H9 (cell line): ENCODE results near the gene CEACAM6. TPM values are rescaled to one million over a fixed set of nuclear protein-coding genes. Genes with fewer than 3 reads are reported as not detected.

Experiments used
- DNase-seq: peaks from one replicate; pipeline ENCODE4 v3.0.0-alpha.2; 2017
- H2AFZ ChIP-seq: one replicate; pipeline ENCODE4 v1.6.1; 2013; ENCODE audit warnings: mild to moderate bottlenecking, low read length, control low read depth, moderate library complexity
- H2AK5ac ChIP-seq: 2 replicates; pipeline ENCODE4 v1.6.1; 2013; ENCODE audit warnings: low read length, control low read depth, mixed read lengths; ENCODE audit not compliant: insufficient read length
- H2BK120ac ChIP-seq: one replicate; pipeline ENCODE4 v1.6.1; 2013; ENCODE audit warnings: low read depth, mild to moderate bottlenecking, low read length, control low read depth, inconsistent platforms; ENCODE audit not compliant: poor library complexity, severe bottlenecking
- H2BK12ac ChIP-seq: 2 replicates; pipeline ENCODE4 v1.6.1; 2013; ENCODE audit warnings: low read length, control low read depth, mixed read lengths, low read depth; ENCODE audit not compliant: insufficient read length
- H2BK15ac ChIP-seq: 2 replicates; pipeline ENCODE4 v1.6.1; 2013; ENCODE audit warnings: low read depth, low read length, control low read depth
- H2BK20ac ChIP-seq: one replicate; pipeline ENCODE4 v1.6.1; 2013; ENCODE audit warnings: low read depth, mild to moderate bottlenecking, low read length, control low read depth, inconsistent platforms; ENCODE audit not compliant: poor library complexity, severe bottlenecking
- H2BK5ac ChIP-seq: 2 replicates; pipeline ENCODE4 v1.6.1; 2013; ENCODE audit warnings: low read length, control low read depth, mixed read lengths; ENCODE audit not compliant: insufficient read length
- H3K14ac ChIP-seq: 2 replicates; pipeline ENCODE4 v1.6.1; 2013; ENCODE audit warnings: low read length, control low read depth; ENCODE audit not compliant: insufficient read depth
- H3K18ac ChIP-seq: 2 replicates; pipeline ENCODE4 v1.6.1; 2013; ENCODE audit warnings: low read depth, mild to moderate bottlenecking, mixed read lengths, low read length, control low read depth; ENCODE audit not compliant: insufficient read length
- H3K23ac ChIP-seq: 2 replicates; pipeline ENCODE4 v1.6.1; 2013; ENCODE audit warnings: low read length, control low read depth, mixed read lengths, low read depth; ENCODE audit not compliant: insufficient read length
- H3K23me2 ChIP-seq: 2 replicates; pipeline ENCODE4 v1.6.1; 2013; ENCODE audit warnings: low read depth, mild to moderate bottlenecking, mixed read lengths, low read length, control low read depth; ENCODE audit not compliant: insufficient read length, poor library complexity, severe bottlenecking
- H3K27ac ChIP-seq: 2 replicates; pipeline ENCODE4 v1.5.1; 2013; ENCODE audit warnings: low read length, control low read depth, mixed read lengths, low read depth; ENCODE audit not compliant: insufficient read length
- H3K27me3 ChIP-seq: 2 replicates; pipeline ENCODE4 v1.6.1; 2013; ENCODE audit warnings: low read length, control low read depth, inconsistent platforms; ENCODE audit not compliant: insufficient read depth
- H3K4ac ChIP-seq: 2 replicates; pipeline ENCODE4 v1.6.1; 2013; ENCODE audit warnings: low read depth, mild to moderate bottlenecking, control low read depth, inconsistent platforms, low read length, moderate library complexity
- H3K4me1 ChIP-seq: 2 replicates; pipeline ENCODE4 v1.6.1; 2013; ENCODE audit warnings: low read length, control low read depth, inconsistent platforms; ENCODE audit not compliant: insufficient read depth
- H3K4me2 ChIP-seq: 2 replicates; pipeline ENCODE4 v1.6.1; 2013; ENCODE audit warnings: low read length, control low read depth, mixed read lengths; ENCODE audit not compliant: insufficient read length, insufficient read depth
- H3K56ac ChIP-seq: 2 replicates; pipeline ENCODE4 v1.6.1; 2013; ENCODE audit warnings: low read depth, mild to moderate bottlenecking, mixed read lengths, low read length, control low read depth; ENCODE audit not compliant: insufficient read length
- H3K79me1 ChIP-seq: 2 replicates; pipeline ENCODE4 v1.6.1; 2013; ENCODE audit warnings: low read depth, mild to moderate bottlenecking, moderate library complexity, low read length, control low read depth, inconsistent platforms; ENCODE audit not compliant: insufficient read depth, poor library complexity, severe bottlenecking
- H3K79me2 ChIP-seq: 2 replicates; pipeline ENCODE4 v1.6.1; 2013; ENCODE audit warnings: low read length, control low read depth, inconsistent platforms; ENCODE audit not compliant: insufficient read depth
- H3K9ac ChIP-seq: 2 replicates; pipeline ENCODE4 v1.6.1; 2013; ENCODE audit warnings: low read length, control low read depth, mixed read lengths; ENCODE audit not compliant: insufficient read length; ENCODE audit errors: extremely low read depth
- H3K9me3 ChIP-seq: one replicate; pipeline ENCODE4 v1.6.1; 2013; ENCODE audit warnings: low read depth, low read length, inconsistent platforms; ENCODE audit not compliant: control insufficient read depth
- H3T11ph ChIP-seq: one replicate; pipeline ENCODE4 v1.6.1; 2013; ENCODE audit warnings: mild to moderate bottlenecking, low read length, control low read depth, inconsistent platforms
- H4K20me1 ChIP-seq: one replicate; pipeline ENCODE4 v1.6.1; 2013; ENCODE audit not compliant: control insufficient read depth, insufficient read length, insufficient read depth
- H4K5ac ChIP-seq: 2 replicates; pipeline ENCODE4 v1.6.1; 2013; ENCODE audit warnings: low read depth, mild to moderate bottlenecking, mixed read lengths, low read length, control low read depth; ENCODE audit not compliant: insufficient read length
- H4K8ac ChIP-seq: replicated peaks from 2 replicates; pipeline ENCODE4 v1.6.1; 2013; ENCODE audit warnings: low read length, control low read depth, mixed read lengths, low read depth; ENCODE audit not compliant: insufficient read length
- H4K91ac ChIP-seq: 2 replicates; pipeline ENCODE4 v1.6.1; 2013; ENCODE audit warnings: low read depth, mild to moderate bottlenecking, moderate library complexity, mixed read lengths, low read length, control low read depth; ENCODE audit not compliant: insufficient read length
- H3K27ac Mint-ChIP-seq, 3 experiments: 2 replicates in 2 of 3; 3 replicates in 1 of 3; pipeline ENCODE4 v1.8.0; 2020 to 2021; ENCODE audit warnings: mixed read lengths in 3 of 3, mild to moderate bottlenecking in 1 of 3, moderate library complexity in 1 of 3
- H3K27me3 Mint-ChIP-seq: 2 replicates; pipeline ENCODE4 v1.8.0; 2021; ENCODE audit warnings: low read depth, mild to moderate bottlenecking, moderate library complexity, mixed read lengths
- H3K36me3 Mint-ChIP-seq, 3 experiments: 2 replicates in 2 of 3; 3 replicates in 1 of 3; pipeline ENCODE4 v1.8.0; 2020 to 2021; ENCODE audit warnings: low read depth in 3 of 3, mixed read lengths in 3 of 3; ENCODE audit not compliant: insufficient read depth in 1 of 3
- H3K4me1 Mint-ChIP-seq, 2 experiments: 2 replicates each; pipeline ENCODE4 v1.8.0; 2020; ENCODE audit warnings: mixed read lengths in 2 of 2
- H3K4me3 Mint-ChIP-seq, 2 experiments: 2 replicates in 1 of 2; 3 replicates in 1 of 2; pipeline ENCODE4 v1.8.0; 2020 to 2021; ENCODE audit warnings: mild to moderate bottlenecking in 2 of 2, mixed read lengths in 2 of 2, moderate library complexity in 1 of 2
- H3K9me3 Mint-ChIP-seq, 2 experiments: 2 replicates in 1 of 2; 3 replicates in 1 of 2; pipeline ENCODE4 v1.8.0; 2020; ENCODE audit warnings: mild to moderate bottlenecking in 2 of 2, mixed read lengths in 2 of 2, moderate library complexity in 1 of 2
- CTCF ChIP-seq: fragments of 200-600 bp; sonication (generic); conservative IDR thresholded peaks from 3 replicates; pipeline ENCODE4 v1.8.0; 2021; ENCODE audit warnings: antibody characterized with exemption, mild to moderate bottlenecking
- WGBS: extraction: QIAGEN DNeasy Blood & Tissue Kit; methylation state at CpG from one replicate; pipeline ENCODE4 v1.1.7; 2013; ENCODE audit warnings: missing lambda C conversion rate, low lambda C conversion rate, mixed read lengths; ENCODE audit not compliant: insufficient read length; ENCODE audit errors: extremely low coverage; 5-methylcytosine and 5-hydroxymethylcytosine counted together
- total RNA-seq: library from RNA; stranded (reverse); gene quantifications from 2 replicates; pipeline ENCODE4 v1.2.1, GENCODE V29; 2021

Gene CEACAM6
- total RNA-seq, 1 experiment from 2014 or later: not detected

GRCh38 chr19:41799444-41800000 lies 44.2 kb downstream of the CEACAM6 start:
- DNase-seq: no peak
- no peak overlapping the region for H2BK12ac ChIP-seq
- no peak overlapping the region for H2AFZ ChIP-seq
- H3K9ac ChIP-seq: no peak overlapping the region
- no peak overlapping the region for H3K18ac ChIP-seq
- no peak overlapping the region for H3K14ac ChIP-seq
- H3K9me3 ChIP-seq: no peaks in the 10 kb centered on the region
- peaks cover 11 to 79% of the 10 kb centered on the region in 2 experiments for H3K9me3 Mint-ChIP-seq
- H2AK5ac ChIP-seq: no peak overlapping the region
- no peak overlapping the region for H3K27ac Mint-ChIP-seq
- no peak overlapping the region for H3K23ac ChIP-seq
- no peak overlapping the region for H3T11ph ChIP-seq
- no peak overlapping the region for H3K27ac ChIP-seq
- H3K79me2 ChIP-seq: no peaks in the 10 kb centered on the region
- no peak overlapping the region for H4K5ac ChIP-seq
- H3K4me1 Mint-ChIP-seq: no peaks in the 10 kb centered on the region
- no peak overlapping the region for H4K8ac ChIP-seq
- H3K79me1 ChIP-seq: no peaks in the 10 kb centered on the region
- H3K23me2 ChIP-seq: no peaks in the 10 kb centered on the region
- no peak overlapping the region for H3K56ac ChIP-seq
- no peaks in the 10 kb centered on the region for H3K4me1 ChIP-seq
- no peak overlapping the region for H2BK20ac ChIP-seq
- H3K4me3 Mint-ChIP-seq: no peak overlapping the region
- H3K4me2 ChIP-seq: no peak overlapping the region
- no peak overlapping the region for H3K4ac ChIP-seq
- no peaks in the 10 kb centered on the region for H4K20me1 ChIP-seq
- WGBS: no CpG with 5 or more reads among the region's 9 CpGs
- no peak for TF ChIP-seq CTCF
- H3K27me3 ChIP-seq: no peaks in the 10 kb centered on the region
- no peak overlapping the region for H4K91ac ChIP-seq
- no peak overlapping the region for H2BK5ac ChIP-seq
- H2BK15ac ChIP-seq: no peak overlapping the region
- peaks cover 7% of the 10 kb centered on the region for H3K27me3 Mint-ChIP-seq
- H3K36me3 Mint-ChIP-seq: peaks cover 0 to 10% (median 0%) of the 10 kb centered on the region in 3 experiments; a peak in 2 of 7 replicates
- H2BK120ac ChIP-seq: no peak overlapping the region
